Stimulated activated CD4-positive, alpha-beta T cell treated with anti-CD3 and anti-CD28 coated beads, TNF-alpha, amount 100 ng/mL, for 1 hour (primary cell): ENCODE measurements around the gene MICOS13.
"Not testable (repeated sequence)": the region's sequence is repeated elsewhere in the genome, so short reads cannot be mapped to it uniquely, and the experiment has no call there.

Source experiments
- DNase-seq, 3 donors: peaks; one replicate each; pipeline ENCODE4 v3.0.0-alpha.2; 2020; ENCODE audit warnings: low read depth in 3 of 3, low spot score in 1 of 3

MICOS13 gene

DNA sequence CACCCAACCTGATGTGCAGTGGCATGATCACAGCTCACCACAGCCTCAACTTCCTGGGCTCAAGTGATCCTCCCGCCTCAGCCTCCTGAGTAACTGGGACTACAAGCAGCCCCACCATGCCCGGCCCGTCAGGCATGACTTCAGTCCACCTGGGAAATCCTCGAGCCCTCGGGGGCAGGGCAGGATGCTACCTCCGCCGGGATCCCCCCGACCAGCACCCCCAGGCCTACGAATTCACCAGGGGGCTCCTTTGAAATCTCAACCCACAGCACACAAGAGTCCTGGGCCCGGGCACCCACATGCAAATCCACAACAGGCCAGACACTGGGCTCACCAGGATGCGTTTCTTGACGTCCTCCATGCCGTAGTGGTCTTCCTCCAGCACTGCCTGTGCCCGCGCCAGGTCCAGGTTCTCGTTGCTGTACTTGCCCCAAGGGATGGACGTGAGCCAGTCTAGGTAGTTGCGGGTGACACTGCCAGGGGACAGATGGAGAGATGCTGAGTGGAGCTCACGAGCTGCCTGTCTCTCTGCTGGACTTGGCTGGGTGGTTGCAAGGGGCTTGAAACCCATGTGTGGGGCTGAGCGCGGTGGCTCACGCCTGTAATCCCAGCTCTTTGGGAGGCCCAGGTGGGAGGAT is 20.3 kb upstream of the MICOS13 start:
- DNase-seq: no peak

DNA sequence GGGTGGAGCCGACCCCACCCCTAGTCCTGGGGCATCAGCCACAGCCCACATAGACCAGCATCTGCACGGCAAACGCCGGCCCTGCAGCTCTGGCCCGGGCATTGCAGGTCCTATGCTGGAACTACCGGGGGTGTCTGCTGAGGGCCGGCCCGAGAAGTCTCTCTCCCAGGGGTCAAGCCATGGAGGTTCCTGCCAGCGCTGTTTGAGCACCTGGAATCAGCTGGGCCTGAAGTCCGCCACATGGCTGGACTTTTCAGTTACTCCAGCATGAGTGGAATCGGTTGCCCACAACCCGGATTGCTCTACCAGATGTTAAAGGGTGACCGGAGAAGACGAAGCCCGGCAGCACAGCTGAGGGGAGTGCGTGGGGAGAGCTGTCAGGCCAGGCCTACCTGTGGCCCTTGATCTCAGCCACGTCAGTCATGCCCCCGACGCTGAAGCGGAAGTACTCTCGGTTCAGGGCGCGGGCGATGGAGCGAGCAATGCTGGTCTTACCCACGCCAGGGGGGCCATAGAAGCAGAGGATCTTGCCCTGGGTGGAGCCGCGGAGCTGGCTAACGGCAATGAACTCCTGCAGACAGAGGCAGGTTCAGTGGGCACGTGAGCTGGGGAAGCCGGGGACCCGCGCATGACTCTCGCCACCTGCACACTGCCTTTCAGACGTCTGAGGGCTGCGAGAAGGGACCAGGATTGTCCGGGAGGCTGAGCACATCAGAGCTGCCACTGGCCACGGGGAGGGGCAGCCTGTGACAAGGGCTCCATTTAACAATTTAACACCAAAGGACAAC is 18.5 kb upstream of the MICOS13 start:
- DNase-seq: no peak

DNA sequence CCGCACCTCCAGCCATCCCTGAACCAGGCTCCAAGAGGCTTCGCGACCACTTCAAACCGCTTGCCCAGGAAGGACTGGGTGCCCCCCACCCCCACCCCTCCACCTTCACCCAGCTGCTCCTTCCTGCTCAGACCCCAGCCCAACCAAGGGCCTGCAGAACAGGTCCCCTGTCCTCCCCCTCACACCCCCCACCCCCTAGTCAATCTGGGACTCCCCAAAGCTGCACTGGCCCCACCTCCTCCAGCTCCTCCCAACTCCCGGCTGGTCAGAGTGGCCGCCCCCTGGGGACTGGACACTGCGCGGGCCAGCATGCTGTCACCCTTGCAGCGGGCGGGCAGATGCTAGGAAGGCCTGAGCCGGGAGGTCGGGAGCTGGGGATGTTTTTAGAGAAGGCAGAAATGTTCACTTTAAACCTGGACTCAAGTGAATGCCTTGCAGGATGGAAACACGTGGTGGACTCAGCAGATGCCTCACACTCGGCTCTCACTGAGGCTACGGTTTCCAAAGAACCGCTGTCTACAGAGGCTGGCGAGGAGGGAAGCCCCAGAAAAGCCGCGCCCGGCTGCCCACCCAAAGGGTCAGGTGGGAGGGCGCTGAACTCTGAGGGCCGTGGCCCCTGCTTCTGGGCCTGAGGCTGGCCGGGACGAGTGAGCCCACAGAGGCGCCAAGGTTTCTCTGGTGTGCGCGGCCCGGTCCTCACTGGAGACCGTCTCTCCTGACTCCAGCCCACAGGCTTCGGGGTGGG is 17.7 kb upstream of the MICOS13 start:
- DNase-seq: no peak

GRCh38 chr19:5697022-5697889 is 16.9 kb upstream of the MICOS13 start:
- no peak for DNase-seq

DNA sequence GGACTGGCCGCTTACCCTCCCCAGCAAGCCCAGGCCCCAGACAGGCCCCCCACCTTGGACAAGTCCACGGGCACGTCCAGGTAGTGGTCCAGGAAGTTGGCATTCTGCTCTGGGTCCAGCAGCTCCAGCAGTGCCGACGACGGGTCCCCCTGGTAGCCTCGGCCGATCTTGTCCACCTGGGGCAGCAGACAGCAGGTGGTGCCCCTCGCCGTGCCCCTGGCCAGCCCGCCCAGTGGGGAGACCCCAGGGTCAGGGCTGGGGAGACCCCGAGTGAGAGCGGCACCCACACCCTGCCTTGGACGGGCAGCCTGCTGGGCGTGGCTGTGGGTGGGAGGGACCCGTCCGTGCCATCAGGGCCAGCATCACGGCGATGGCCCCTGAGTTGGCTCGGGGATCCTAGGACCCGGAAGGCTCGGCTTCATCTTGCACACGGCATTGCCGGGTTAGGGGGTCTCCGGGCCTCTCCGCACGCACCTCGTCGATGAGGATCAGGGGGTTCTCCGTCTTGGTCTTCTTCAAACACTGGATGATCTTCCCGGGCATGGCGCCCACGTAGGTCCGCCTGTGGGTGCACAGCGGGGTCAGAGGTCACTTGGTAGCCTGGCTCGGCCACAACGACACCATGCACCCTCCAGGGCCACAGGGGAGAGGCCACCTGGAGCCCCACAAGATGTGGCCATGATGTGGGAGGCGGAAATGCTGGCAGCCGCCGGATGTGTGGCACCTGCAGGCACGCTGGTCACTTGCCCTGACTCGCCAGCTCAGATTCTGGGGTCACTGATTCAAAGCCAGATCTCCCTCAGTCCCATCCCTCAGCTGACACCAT is 16.1 kb upstream of the MICOS13 start:
- DNase-seq: no peak

DNA sequence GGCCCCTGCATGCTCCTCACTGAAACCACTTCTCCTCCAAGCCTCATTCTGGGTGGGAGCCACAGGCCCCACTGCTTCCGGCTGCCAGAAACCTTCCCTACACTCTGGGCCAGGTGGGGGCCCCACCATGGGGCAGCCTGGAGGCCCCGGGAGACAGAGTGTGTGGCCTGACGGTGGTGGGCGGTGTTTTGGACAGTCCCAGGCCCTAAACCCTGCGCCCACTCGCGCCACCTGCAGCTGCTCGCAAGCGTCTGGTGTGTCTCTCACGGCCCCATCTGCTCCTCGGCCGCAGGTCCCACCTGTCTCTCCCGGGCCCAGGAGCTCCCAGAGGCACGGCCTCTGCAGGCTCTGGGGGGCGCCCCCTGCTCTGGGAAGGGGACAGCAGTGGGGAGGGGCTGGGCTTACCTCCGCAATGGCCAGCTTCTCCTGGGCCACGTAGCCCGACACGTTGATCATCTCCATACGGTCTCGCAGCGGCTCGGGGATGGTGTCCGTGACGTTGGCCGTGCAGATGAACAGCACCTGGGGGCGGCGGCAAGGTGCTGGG is 15.4 kb upstream of the MICOS13 start:
- no peak for DNase-seq

GRCh38 chr19:5694956-5695648 is 14.8 kb upstream of the MICOS13 start:
- no peak for DNase-seq

- DNase-seq: no peak
Observed at GRCh38 chr19:5694167-5694955, 14.0 kb upstream of the MICOS13 start.

DNA sequence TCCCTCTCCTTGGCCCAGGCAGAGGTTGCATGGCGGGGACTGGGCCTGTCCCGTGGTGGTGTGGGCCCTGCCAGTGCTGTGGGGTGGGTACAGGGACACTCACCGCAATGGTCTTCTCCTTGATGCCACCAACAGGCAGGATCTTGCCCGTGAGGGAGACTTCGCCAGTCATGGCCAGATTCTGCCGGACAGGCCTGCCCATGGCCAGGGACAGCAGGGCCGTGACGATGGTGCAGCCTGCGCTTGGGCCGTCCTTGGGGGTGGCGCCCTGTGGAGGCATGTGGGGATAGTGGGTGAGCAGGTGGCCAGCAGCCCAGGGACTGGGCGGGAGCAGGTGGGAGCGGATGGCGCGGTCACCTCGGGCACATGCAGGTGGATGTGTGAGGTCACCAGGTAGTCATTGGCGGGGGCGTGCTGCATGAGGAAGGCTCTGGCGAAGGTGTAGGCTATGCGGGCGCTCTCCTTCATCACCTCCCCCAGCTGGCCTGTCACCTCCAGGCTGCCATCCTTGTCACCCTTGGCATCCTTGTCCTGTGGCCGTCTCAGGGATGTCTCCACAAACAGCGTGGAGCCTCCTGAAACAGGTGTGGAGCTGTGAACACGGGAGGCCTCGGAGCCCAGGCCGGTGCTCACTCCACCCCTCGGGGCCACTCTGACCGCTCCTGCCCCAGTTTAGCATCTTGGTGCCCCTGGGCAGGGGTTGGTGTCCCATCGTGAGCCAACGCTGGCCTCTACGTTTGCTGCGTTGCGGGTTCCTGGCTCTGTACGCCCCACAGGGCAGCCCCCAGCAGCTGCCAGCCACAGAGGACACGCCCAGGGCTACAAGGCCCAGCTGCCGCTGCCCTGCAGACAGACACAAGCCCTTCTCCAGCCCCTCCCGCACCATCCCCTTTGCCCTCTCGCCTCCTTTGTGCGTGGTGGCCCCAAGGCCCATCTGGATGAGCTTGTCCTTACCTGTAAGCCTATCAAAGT is 13.2 kb upstream of the MICOS13 start:
- DNase-seq: no peak

DNA sequence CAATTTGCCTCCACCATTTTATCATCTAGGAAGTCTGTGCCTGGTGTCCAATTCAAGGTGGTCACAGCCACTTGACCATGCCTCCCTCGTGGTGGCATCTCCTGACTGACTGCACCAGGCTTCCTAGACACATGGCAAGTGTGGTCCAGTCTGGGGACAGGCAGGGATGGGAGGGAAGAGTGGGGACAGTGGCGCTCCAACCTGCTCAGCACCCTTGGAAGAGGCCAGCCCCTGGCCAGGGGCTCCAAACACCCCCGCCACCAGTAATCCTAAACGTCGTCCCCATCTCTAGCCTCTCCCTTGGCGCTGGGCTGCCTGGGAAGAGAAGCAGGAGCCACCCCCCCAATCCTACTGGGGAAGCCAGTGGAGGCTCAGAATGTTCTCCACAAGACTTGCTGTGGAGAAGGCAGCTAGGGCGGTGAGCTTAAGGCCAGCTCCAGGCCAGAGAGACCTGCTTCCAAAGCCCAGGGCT is 12.4 kb upstream of the MICOS13 start:
- no peak for DNase-seq

GRCh38 chr19:5691822-5692722 is 11.8 kb upstream of the MICOS13 start:
- no peak for DNase-seq

DNA sequence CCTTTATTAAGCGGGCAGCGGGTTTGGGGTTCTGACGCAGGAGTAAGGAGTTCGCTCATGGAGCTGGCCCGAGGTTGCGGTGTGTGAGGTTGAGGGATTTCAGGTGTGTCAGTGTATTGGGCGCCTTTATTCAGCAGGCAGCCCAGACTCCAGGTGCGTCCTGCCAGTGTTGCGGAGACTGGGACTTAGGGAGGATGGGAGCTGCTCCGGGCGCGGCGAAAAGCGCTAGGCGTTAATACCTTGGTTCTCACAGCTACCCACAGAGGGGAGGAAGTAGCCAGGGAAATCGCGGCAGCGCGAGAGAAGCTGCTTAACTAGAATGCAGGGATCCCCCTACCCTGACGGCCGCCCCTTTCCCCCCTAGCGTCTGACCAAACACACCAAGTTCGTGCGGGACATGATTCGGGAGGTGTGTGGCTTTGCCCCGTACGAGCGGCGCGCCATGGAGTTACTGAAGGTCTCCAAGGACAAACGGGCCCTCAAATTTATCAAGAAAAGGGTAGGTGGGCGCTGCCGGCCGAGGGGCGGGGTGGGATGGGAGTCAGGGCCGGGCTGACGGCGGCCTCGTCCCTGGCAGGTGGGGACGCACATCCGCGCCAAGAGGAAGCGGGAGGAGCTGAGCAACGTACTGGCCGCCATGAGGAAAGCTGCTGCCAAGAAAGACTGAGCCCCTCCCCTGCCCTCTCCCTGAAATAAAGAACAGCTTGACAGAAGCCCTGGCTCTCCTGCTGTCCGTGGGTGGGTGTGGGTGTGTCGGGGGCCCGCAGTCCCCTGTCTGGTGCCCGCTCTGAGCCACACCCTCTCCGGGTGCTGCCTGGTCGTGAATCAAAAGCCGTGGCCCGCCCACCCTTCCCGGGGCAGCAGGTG is 10.9 kb upstream of the MICOS13 start:
- DNase-seq: peak in 1 of 3 donors; percentile 54

DNA sequence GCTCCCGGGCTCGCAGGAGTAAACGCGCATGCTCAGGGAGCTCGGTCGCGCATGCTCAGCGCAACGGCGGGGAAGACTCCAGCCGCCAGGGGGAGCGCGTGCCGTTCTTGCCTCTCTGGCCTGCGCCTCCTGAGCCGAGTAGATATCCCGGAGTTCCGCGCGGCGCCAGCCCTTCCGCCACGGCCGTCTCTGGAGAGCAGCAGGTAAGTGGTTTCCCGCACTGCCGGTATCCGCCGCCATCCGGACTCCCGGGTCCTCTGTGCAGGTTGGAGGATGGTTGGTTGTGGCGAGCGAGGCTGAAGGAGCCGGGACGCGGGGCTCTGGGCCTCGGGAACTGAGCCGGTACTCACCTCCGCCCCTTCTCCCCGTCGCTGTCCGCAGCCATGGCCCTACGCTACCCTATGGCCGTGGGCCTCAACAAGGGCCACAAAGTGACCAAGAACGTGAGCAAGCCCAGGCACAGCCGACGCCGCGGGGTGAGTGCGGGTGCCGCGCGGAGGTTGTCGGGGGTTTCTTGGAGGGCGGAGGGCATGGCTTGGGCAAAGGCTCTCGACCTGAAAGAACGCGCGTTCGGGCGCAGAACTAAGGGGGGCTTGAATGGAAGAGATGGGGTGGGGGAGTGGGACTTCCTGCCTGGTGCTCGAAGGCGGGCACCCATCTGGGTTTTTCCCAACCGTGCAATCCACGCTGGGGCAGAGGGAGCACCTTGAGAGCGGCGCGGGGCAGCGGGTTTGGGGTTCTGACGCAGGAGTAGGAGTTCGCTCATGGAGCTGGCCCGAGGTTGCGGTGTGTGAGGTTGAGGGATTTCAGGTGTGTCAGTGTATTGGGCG is 10.0 kb upstream of the MICOS13 start, which contains the start of gene RPL36:
Gene RPL36 (plus strand): TSS at position 171 of the 830 bp plus-strand sequence. CDS start 213 bp downstream, at position 384.
- DNase-seq: peak; percentile 95 to 99 (median 99)

- not testable (repeated sequence) for DNase-seq
Observed at GRCh38 chr19:5688262-5688881, 8.1 kb upstream of the MICOS13 start.
